ENCODE results near the gene SLC44A3.

SLC44A3 gene

GRCh38 chr1:94851571-94851970, 31.4 kb downstream of the SLC44A3 start:
- no peak for DNase-seq (ENCODE audit: extremely low read depth, insufficient read length)
- Histone ChIP-seq H3K27me3 (replicated peaks; ENCODE audit: control insufficient read depth, insufficient read depth, low read length) (no peaks in the 10 kb centered on the region), H3K36me3 (ENCODE audit: control insufficient read depth, insufficient read depth, low read length) (no peaks in the 10 kb centered on the region), H3K4me3 (replicated peaks; ENCODE audit: low read depth, low read length) (no peak overlapping the region)
- no peak for TF ChIP-seq CTCF (IDR thresholded peaks at IDR 0.05; ENCODE audit: insufficient read depth, low read length, poor library complexity, severe bottlenecking)

GRCh38 chr1:94852788-94853187, 32.6 kb downstream of the SLC44A3 start:
- DNase-seq (ENCODE audit: extremely low read depth, insufficient read length) = no peak
- H3K4me3 ChIP-seq (replicated peaks; ENCODE audit: low read depth, low read length) = no peak overlapping the region
- no peak for TF ChIP-seq CTCF (IDR thresholded peaks at IDR 0.05; ENCODE audit: insufficient read depth, low read length, poor library complexity, severe bottlenecking)
- H3K36me3 ChIP-seq (ENCODE audit: control insufficient read depth, insufficient read depth, low read length) = no peaks in the 10 kb centered on the region
- H3K27me3 ChIP-seq (replicated peaks; ENCODE audit: control insufficient read depth, insufficient read depth, low read length) = no peaks in the 10 kb centered on the region

- no peaks in the 10 kb centered on the region for H3K36me3 ChIP-seq (ENCODE audit: control insufficient read depth, insufficient read depth, low read length)
- TF ChIP-seq CTCF (IDR thresholded peaks at IDR 0.05; ENCODE audit: insufficient read depth, low read length, poor library complexity, severe bottlenecking) = peak; percentile 88
- H3K4me3 ChIP-seq (replicated peaks; ENCODE audit: low read depth, low read length) = peak overlapping the region; percentile 52
- no peaks in the 10 kb centered on the region for H3K27me3 ChIP-seq (replicated peaks; ENCODE audit: control insufficient read depth, insufficient read depth, low read length)
- peak; percentile 56 for DNase-seq (ENCODE audit: extremely low read depth, insufficient read length)
These were observed 34.5 kb downstream of the SLC44A3 start for GRCh38 chr1:94854458-94855306.

- H3K4me3 ChIP-seq (replicated peaks; ENCODE audit: low read depth, low read length) = no peak overlapping the region
- no peaks in the 10 kb centered on the region for H3K36me3 ChIP-seq (ENCODE audit: control insufficient read depth, insufficient read depth, low read length)
- TF ChIP-seq CTCF (IDR thresholded peaks at IDR 0.05; ENCODE audit: insufficient read depth, low read length, poor library complexity, severe bottlenecking) = no peak
- no peaks in the 10 kb centered on the region for H3K27me3 ChIP-seq (replicated peaks; ENCODE audit: control insufficient read depth, insufficient read depth, low read length)
- DNase-seq (ENCODE audit: extremely low read depth, insufficient read length) = no peak
These were observed 35.1 kb downstream of the SLC44A3 start for GRCh38 chr1:94855307-94855700.

- DNase-seq (ENCODE audit: extremely low read depth, insufficient read length) = no peak
- no peaks in the 10 kb centered on the region for H3K36me3 ChIP-seq (ENCODE audit: control insufficient read depth, insufficient read depth, low read length)
- no peaks in the 10 kb centered on the region for H3K27me3 ChIP-seq (replicated peaks; ENCODE audit: control insufficient read depth, insufficient read depth, low read length)
- TF ChIP-seq CTCF (IDR thresholded peaks at IDR 0.05; ENCODE audit: insufficient read depth, low read length, poor library complexity, severe bottlenecking) = no peak
- H3K4me3 ChIP-seq (replicated peaks; ENCODE audit: low read depth, low read length) = no peak overlapping the region
These were observed 35.8 kb downstream of the SLC44A3 start for GRCh38 chr1:94856004-94856403.

Data from GM06990 (cell line).